HCT116 (cell line): ENCODE results near the gene PCCA. TPM values are rescaled to one million over a fixed set of nuclear protein-coding genes. Genes with fewer than 3 reads are reported as not detected.

Source experiments
- ATAC-seq: fragments of 200-7000 bp; cut with Tn5 transposase; 2 replicates; pipeline ENCODE4 v1.9.1; 2020; ENCODE audit warnings: mild to moderate bottlenecking, moderate library complexity
- BruUV-seq: library from RNA; stranded (reverse); fragments of 400-500 nt; replicated peaks from 2 replicates; lab custom pipeline; 2021; lab: Mats Ljungman, UMichigan
- CTCF ChIA-PET: fragments of 300-600 bp; sonication (Branson Sonifier 250); formaldehyde crosslinking; loops from one replicate; lab custom pipeline; 2021; ENCODE audit warnings: antibody characterized with exemption; lab: Charles Lee
- POLR2A ChIA-PET: fragments of 300-600, 350-600 bp; sonication (Branson Sonifier 250); formaldehyde crosslinking; loops from one replicate; lab custom pipeline; 2021; ENCODE audit warnings: antibody characterized with exemption; lab: Charles Lee
- RAD21 ChIA-PET, 2 experiments: fragments of 300-600 bp; sonication (Branson Sonifier 250); formaldehyde crosslinking; loops; one replicate each; lab custom pipeline; 2023; ENCODE audit warnings: low total read pairs in 2 of 2; ENCODE audit not compliant: uncharacterized antibody in 2 of 2, unreplicated experiment in 2 of 2, low non-redundant PET in 1 of 2; lab: Charles Lee
- DNase-seq: peaks from one replicate; pipeline ENCODE4 v3.0.0-alpha.2; 2010; ENCODE audit warnings: low read depth, low spot score
- H2AFZ ChIP-seq: fragments of 200-600 bp; shearing (Covaris generic), sonication (generic); 2 replicates; pipeline ENCODE4 v1.6.1; 2017; ENCODE audit warnings: low read depth, mixed run types, mixed read lengths, antibody characterized with exemption, low read length; ENCODE audit not compliant: poor library complexity, severe bottlenecking
- H3K27ac ChIP-seq: 2 replicates; pipeline ENCODE4 v1.5.1; 2012; ENCODE audit warnings: low read depth, low read length
- H3K27me3 ChIP-seq: fragments of 200-600 bp; sonication (generic); 2 replicates; pipeline ENCODE4 v1.6.1; 2016; ENCODE audit warnings: mixed run types, low read length, mixed read lengths; ENCODE audit not compliant: insufficient read depth
- H3K36me3 ChIP-seq, 2 experiments: fragments of 200-500 bp in 1 of 2; fragments of 200-600 bp in 1 of 2; sonication (Bioruptor generic) in 1 of 2; sonication (generic) in 1 of 2; 2 replicates each; pipeline versions ENCODE4 v1.5.1 to v1.6.1; 2014 to 2016; ENCODE audit warnings: low read length in 2 of 2, inconsistent platforms in 1 of 2, mixed read lengths in 1 of 2, mixed run types in 1 of 2; ENCODE audit not compliant: insufficient read depth in 2 of 2, control insufficient read depth in 1 of 2
- H3K4me1 ChIP-seq, 2 experiments: fragments of 200-600 bp in 1 of 2; sonication (generic) in 1 of 2; 2 replicates each; pipeline versions ENCODE4 v1.5.1 to v1.6.1; 2012 to 2017; ENCODE audit warnings: low read length in 2 of 2, inconsistent platforms in 1 of 2, mild to moderate bottlenecking in 1 of 2, mixed read lengths in 1 of 2, mixed run types in 1 of 2, moderate library complexity in 1 of 2; ENCODE audit not compliant: insufficient read depth in 2 of 2, control insufficient read depth in 1 of 2
- H3K4me2 ChIP-seq: fragments of 200-600 bp; sonication (generic); 2 replicates; pipeline ENCODE4 v1.6.1; 2017; ENCODE audit warnings: mixed run types, low read length, mixed read lengths
- H3K4me3 ChIP-seq, 2 experiments: fragments of 200-600 bp in 1 of 2; sonication (generic) in 1 of 2; replicated peaks in 1 of 2; 2 replicates each; pipeline ENCODE4 v1.5.1; 2011 to 2016; ENCODE audit warnings: low read length in 2 of 2, control low read depth in 1 of 2, low read depth in 1 of 2, mild to moderate bottlenecking in 1 of 2, mixed read lengths in 1 of 2, mixed run types in 1 of 2
- H3K79me2 ChIP-seq: fragments of 200-600 bp; sonication (generic); 2 replicates; pipeline ENCODE4 v1.6.1; 2017; ENCODE audit warnings: mild to moderate bottlenecking, mixed run types, low read length, moderate library complexity, mixed read lengths; ENCODE audit not compliant: insufficient read depth
- H3K9ac ChIP-seq: fragments of 200-600 bp; sonication (generic); 2 replicates; pipeline ENCODE4 v1.6.1; 2016; ENCODE audit warnings: low read length, mixed read lengths
- H3K9me2 ChIP-seq: fragments of 200-600 bp; sonication (generic), shearing (Covaris generic); 2 replicates; pipeline ENCODE4 v1.6.1; 2017; ENCODE audit warnings: mixed run types, mild to moderate bottlenecking, moderate library complexity; ENCODE audit not compliant: insufficient read depth
- H3K9me3 ChIP-seq, 2 experiments: fragments of 200-500 bp in 1 of 2; fragments of 200-600 bp in 1 of 2; sonication (Bioruptor generic) in 1 of 2; sonication (generic) in 1 of 2; 2 replicates each; pipeline ENCODE4 v1.6.1; 2014 to 2017; ENCODE audit warnings: low read length in 2 of 2, mixed read lengths in 2 of 2, inconsistent platforms in 1 of 2, low read depth in 1 of 2, mild to moderate bottlenecking in 1 of 2, mixed run types in 1 of 2, moderate library complexity in 1 of 2; ENCODE audit not compliant: control insufficient read depth in 1 of 2, insufficient read depth in 1 of 2
- H4K20me1 ChIP-seq: fragments of 200-600 bp; sonication (generic), shearing (Covaris generic); 2 replicates; pipeline ENCODE4 v1.6.1; 2017; ENCODE audit warnings: mixed run types, mild to moderate bottlenecking, moderate library complexity; ENCODE audit not compliant: insufficient read depth
- ATF3 ChIP-seq: IDR thresholded peaks from 2 replicates; pipeline ENCODE4 v1.6.1; 2012
- EGR1 ChIP-seq: IDR thresholded peaks from 2 replicates; pipeline ENCODE4 v1.6.1; 2012; ENCODE audit warnings: low read depth
- ELF1 ChIP-seq: IDR thresholded peaks from 2 replicates; pipeline ENCODE4 v1.6.1; 2012; ENCODE audit warnings: low read depth, borderline replicate concordance
- EZH2 ChIP-seq: fragments of 200-600 bp; sonication (generic); IDR thresholded peaks from 2 replicates; pipeline ENCODE4 v1.6.1; 2017; ENCODE audit warnings: antibody characterized with exemption, mixed run types
- FOSL1 ChIP-seq: IDR thresholded peaks from 2 replicates; pipeline ENCODE4 v1.6.1; 2012; ENCODE audit warnings: low read depth
- JUND ChIP-seq: IDR thresholded peaks from 2 replicates; pipeline ENCODE4 v1.6.1; 2012
- MAX ChIP-seq: IDR thresholded peaks from 2 replicates; pipeline ENCODE4 v1.6.1; 2012
- POLR2A ChIP-seq: IDR thresholded peaks from 2 replicates; pipeline ENCODE4 v1.7.0; 2011; ENCODE audit warnings: borderline replicate concordance; ENCODE audit not compliant: insufficient read depth, insufficient read length; ENCODE audit errors: extremely low read depth
- POLR2AphosphoS5 ChIP-seq: IDR thresholded peaks from 2 replicates; pipeline ENCODE4 v1.6.1; 2011; ENCODE audit warnings: mild to moderate bottlenecking, low read depth, low read length, moderate library complexity
- REST ChIP-seq: IDR thresholded peaks from 2 replicates; pipeline ENCODE4 v1.6.1; 2012; ENCODE audit warnings: low read depth
- SIN3A ChIP-seq: IDR thresholded peaks from 2 replicates; pipeline ENCODE4 v1.6.1; 2012; ENCODE audit warnings: low read depth
- SRF ChIP-seq: IDR thresholded peaks from 2 replicates; pipeline ENCODE4 v1.6.1; 2012; ENCODE audit warnings: low read depth
- TCF7L2 ChIP-seq: IDR thresholded peaks from 2 replicates; pipeline ENCODE4 v1.7.0; 2011; ENCODE audit warnings: borderline replicate concordance, inconsistent platforms; ENCODE audit not compliant: insufficient read depth, insufficient read length; ENCODE audit errors: extremely low read depth
- YY1 ChIP-seq: IDR thresholded peaks from 2 replicates; pipeline ENCODE4 v1.6.1; 2011; ENCODE audit warnings: low read length, low read depth, moderate library complexity, mild to moderate bottlenecking; ENCODE audit not compliant: insufficient replicate concordance; ENCODE audit errors: extremely low read depth
- ZFX ChIP-seq: fragments of 450-650 bp; IDR thresholded peaks from 2 replicates; pipeline ENCODE4 v1.6.1; 2017
- ZNF274 ChIP-seq: fragments of 200-500 bp; sonication (Bioruptor generic); IDR thresholded peaks from 2 replicates; pipeline ENCODE4 v1.6.1; 2014; ENCODE audit warnings: mild to moderate bottlenecking, low read depth, low read length, inconsistent platforms
- intact Hi-C: fragments of 100-400 bp; cut with micrococcal nuclease; formaldehyde crosslinking; loops from 2 replicates; pipeline ENCODE4 v1.10.0; 2022
- total RNA-seq: library from RNA; stranded (reverse); gene quantifications from one replicate; pipeline ENCODE4 v1.2.1, GENCODE V29; 2021; ENCODE audit not compliant: unreplicated experiment

Gene PCCA
- total RNA-seq, 1 experiment from 2014 or later = 23.0 TPM

GRCh38 chr13:100051070-100051469 is 37.8 kb upstream of the PCCA start:
- RAD21 ChIA-PET = no interaction called here
- no peaks in the 10 kb centered on the region for H3K9me3 ChIP-seq
- ATAC-seq = no peak
- TF ChIP-seq ATF3 (no peak), YY1 (no peak), EGR1 (no peak), ZFX (no peak), MAX (no peak), POLR2AphosphoS5 (no peak), SRF (no peak), ELF1 (no peak), FOSL1 (no peak), TCF7L2 (no peak), POLR2A (no peak), SIN3A (no peak), EZH2 (no peak), JUND (no peak), ZNF274 (no peak), REST (no peak)
- TF ChIP-seq, all 23 proteins: peak for 0
- no peak for DNase-seq
- no peaks in the 10 kb centered on the region for H3K36me3 ChIP-seq
- no peaks in the 10 kb centered on the region for H3K79me2 ChIP-seq
- no peak overlapping the region for H3K9ac ChIP-seq
- H3K27me3 ChIP-seq = no peaks in the 10 kb centered on the region
- peaks cover 6 to 10% of the 10 kb centered on the region in 2 experiments for H3K4me1 ChIP-seq
- no peak overlapping the region for H3K4me2 ChIP-seq
- H3K4me3 ChIP-seq = no peak overlapping the region
- BruUV-seq = no TSS peak
- CTCF ChIA-PET = no interaction called here
- no peak overlapping the region for H2AFZ ChIP-seq
- intact Hi-C loops = no loop called here
- H4K20me1 ChIP-seq = no peaks in the 10 kb centered on the region
- H3K27ac ChIP-seq = no peak overlapping the region
- POLR2A ChIA-PET = no interaction called here
- H3K9me2 ChIP-seq = no peaks in the 10 kb centered on the region
